ENCODE data around the gene CD1E.
"Not testable (repeated sequence)": the region's sequence is repeated elsewhere in the genome, so short reads cannot be mapped to it uniquely, and the experiment has no call there.

Gene CD1E

GRCh38 chr1:158362482-158362881, 8.8 kb downstream of the CD1E start:
- no peak for DNase-seq

- DNase-seq, result no peak
Measured at GRCh38 chr1:158362941-158363340, 9.2 kb downstream of the CD1E start.

- no peak for DNase-seq
Measured at GRCh38 chr1:158366783-158367182, 13.1 kb downstream of the CD1E start.

GRCh38 chr1:158371188-158371953, 17.7 kb downstream of the CD1E start:
- no peak for DNase-seq

GRCh38 chr1:158374101-158374500, 20.4 kb downstream of the CD1E start:
- not testable (repeated sequence) for DNase-seq

- no peak for DNase-seq
Measured at GRCh38 chr1:158374860-158375259, 21.2 kb downstream of the CD1E start.

GRCh38 chr1:158390331-158390730, 36.6 kb downstream of the CD1E start:
- DNase-seq, result no peak

- no peak for DNase-seq
Measured at GRCh38 chr1:158391099-158391498, 37.4 kb downstream of the CD1E start.

GRCh38 chr1:158393476-158393875, 39.8 kb downstream of the CD1E start:
- no peak for DNase-seq

GRCh38 chr1:158396646-158397045, 43.0 kb downstream of the CD1E start:
- no peak for DNase-seq

GRCh38 chr1:158398818-158399514, 45.3 kb downstream of the CD1E start, which contains the start of gene OR10T2:
Gene OR10T2, minus strand, starts transcription at chr1:158399466. Its CDS starts 0 bp downstream, at chr1:158399466.
- DNase-seq, result no peak

GRCh38 chr1:158400871-158401270, 47.2 kb downstream of the CD1E start:
- no peak for DNase-seq

- no peak for DNase-seq
Measured at GRCh38 chr1:158407092-158407491, 53.4 kb downstream of the CD1E start.

Data from nucleus accumbens (tissue), 56 donors.